ENCODE measurements around the gene CTAGE4.
"Not testable (repeated sequence)": the region's sequence is repeated elsewhere in the genome, so short reads cannot be mapped to it uniquely, and the experiment has no call there.

The CTAGE4 gene

GRCh38 chr7:144205306-144205705, 22.0 kb downstream of the CTAGE4 start:
- H3K27ac ChIP-seq; H3K4me3 ChIP-seq (ENCODE audit: low read depth, low read length); H3K9me3 ChIP-seq (ENCODE audit: control insufficient read depth, low read length); H3K27me3 ChIP-seq (ENCODE audit: control insufficient read depth, insufficient read depth, low read length); H3K9ac ChIP-seq; H3K36me3 ChIP-seq (ENCODE audit: control insufficient read depth, insufficient read depth, low read length); H2AFZ ChIP-seq; H3K4me1 ChIP-seq; H3K4me2 ChIP-seq (ENCODE audit: low read length); H3K79me2 ChIP-seq: not testable (repeated sequence)

GRCh38 chr7:144217200-144217599, 33.9 kb downstream of the CTAGE4 start:
- H3K36me3 ChIP-seq (ENCODE audit: control insufficient read depth, insufficient read depth, low read length); H2AFZ ChIP-seq; H3K27me3 ChIP-seq (ENCODE audit: control insufficient read depth, insufficient read depth, low read length); H3K79me2 ChIP-seq; H3K4me3 ChIP-seq (ENCODE audit: low read depth, low read length); H3K27ac ChIP-seq; H3K4me1 ChIP-seq; H3K9ac ChIP-seq; H3K9me3 ChIP-seq (ENCODE audit: control insufficient read depth, low read length); H3K4me2 ChIP-seq (ENCODE audit: low read length): not testable (repeated sequence)

- H3K4me1 ChIP-seq; H3K4me2 ChIP-seq (ENCODE audit: low read length); H3K79me2 ChIP-seq; H2AFZ ChIP-seq; H3K4me3 ChIP-seq (ENCODE audit: low read depth, low read length); H3K27ac ChIP-seq; H3K27me3 ChIP-seq (ENCODE audit: control insufficient read depth, insufficient read depth, low read length); H3K9ac ChIP-seq; H3K36me3 ChIP-seq (ENCODE audit: control insufficient read depth, insufficient read depth, low read length); H3K9me3 ChIP-seq (ENCODE audit: control insufficient read depth, low read length): not testable (repeated sequence)
Observed at GRCh38 chr7:144218581-144218980, 35.3 kb downstream of the CTAGE4 start.

- H3K27me3 ChIP-seq (ENCODE audit: control insufficient read depth, insufficient read depth, low read length); H2AFZ ChIP-seq; H3K79me2 ChIP-seq: not testable (repeated sequence)
Observed at GRCh38 chr7:144219149-144219548, 35.9 kb downstream of the CTAGE4 start.

GRCh38 chr7:144220531-144220930, 37.3 kb downstream of the CTAGE4 start:
- H2AFZ ChIP-seq; H3K4me1 ChIP-seq; H3K9me3 ChIP-seq (ENCODE audit: control insufficient read depth, low read length); H3K4me3 ChIP-seq (ENCODE audit: low read depth, low read length); H3K4me2 ChIP-seq (ENCODE audit: low read length); H3K27me3 ChIP-seq (ENCODE audit: control insufficient read depth, insufficient read depth, low read length); H3K9ac ChIP-seq; H3K27ac ChIP-seq; H3K79me2 ChIP-seq; H3K36me3 ChIP-seq (ENCODE audit: control insufficient read depth, insufficient read depth, low read length): not testable (repeated sequence)

More at GRCh38 chr7:144219149-144219548, 35.9 kb downstream of the CTAGE4 start:
- H3K4me3 ChIP-seq (ENCODE audit: low read depth, low read length); H3K4me1 ChIP-seq; H3K4me2 ChIP-seq (ENCODE audit: low read length); H3K9me3 ChIP-seq (ENCODE audit: control insufficient read depth, low read length); H3K9ac ChIP-seq; H3K36me3 ChIP-seq (ENCODE audit: control insufficient read depth, insufficient read depth, low read length); H3K27ac ChIP-seq: not testable (repeated sequence)

- H3K9me3 ChIP-seq (ENCODE audit: control insufficient read depth, low read length); H3K27ac ChIP-seq; H3K4me2 ChIP-seq (ENCODE audit: low read length); H3K79me2 ChIP-seq; H3K4me3 ChIP-seq (ENCODE audit: low read depth, low read length); H3K9ac ChIP-seq; H3K27me3 ChIP-seq (ENCODE audit: control insufficient read depth, insufficient read depth, low read length); H3K36me3 ChIP-seq (ENCODE audit: control insufficient read depth, insufficient read depth, low read length); H3K4me1 ChIP-seq; H2AFZ ChIP-seq: not testable (repeated sequence)
Observed at GRCh38 chr7:144223675-144224074, 40.4 kb downstream of the CTAGE4 start.

- H2AFZ ChIP-seq; H3K4me1 ChIP-seq; H3K9me3 ChIP-seq (ENCODE audit: control insufficient read depth, low read length); H3K4me2 ChIP-seq (ENCODE audit: low read length); H3K4me3 ChIP-seq (ENCODE audit: low read depth, low read length); H3K9ac ChIP-seq; H3K27me3 ChIP-seq (ENCODE audit: control insufficient read depth, insufficient read depth, low read length); H3K27ac ChIP-seq; H3K79me2 ChIP-seq; H3K36me3 ChIP-seq (ENCODE audit: control insufficient read depth, insufficient read depth, low read length): not testable (repeated sequence)
Observed at GRCh38 chr7:144226866-144227265, 43.6 kb downstream of the CTAGE4 start.

- H3K27me3 ChIP-seq (ENCODE audit: control insufficient read depth, insufficient read depth, low read length); H3K9me3 ChIP-seq (ENCODE audit: control insufficient read depth, low read length); H2AFZ ChIP-seq; H3K9ac ChIP-seq; H3K36me3 ChIP-seq (ENCODE audit: control insufficient read depth, insufficient read depth, low read length); H3K79me2 ChIP-seq; H3K4me1 ChIP-seq; H3K4me2 ChIP-seq (ENCODE audit: low read length); H3K27ac ChIP-seq; H3K4me3 ChIP-seq (ENCODE audit: low read depth, low read length): not testable (repeated sequence)
Observed at GRCh38 chr7:144228810-144229209, 45.5 kb downstream of the CTAGE4 start.

- H3K9me3 ChIP-seq (ENCODE audit: control insufficient read depth, low read length); H3K27ac ChIP-seq; H3K27me3 ChIP-seq (ENCODE audit: control insufficient read depth, insufficient read depth, low read length); H3K36me3 ChIP-seq (ENCODE audit: control insufficient read depth, insufficient read depth, low read length); H3K4me3 ChIP-seq (ENCODE audit: low read depth, low read length); H2AFZ ChIP-seq; H3K4me2 ChIP-seq (ENCODE audit: low read length); H3K4me1 ChIP-seq; H3K9ac ChIP-seq; H3K79me2 ChIP-seq: not testable (repeated sequence)
Observed at GRCh38 chr7:144231027-144231426, 47.8 kb downstream of the CTAGE4 start.

- H3K36me3 ChIP-seq (ENCODE audit: control insufficient read depth, insufficient read depth, low read length); H3K4me3 ChIP-seq (ENCODE audit: low read depth, low read length); H3K27me3 ChIP-seq (ENCODE audit: control insufficient read depth, insufficient read depth, low read length); H3K4me1 ChIP-seq; H3K9me3 ChIP-seq (ENCODE audit: control insufficient read depth, low read length); H3K27ac ChIP-seq; H3K79me2 ChIP-seq; H3K9ac ChIP-seq; H3K4me2 ChIP-seq (ENCODE audit: low read length); H2AFZ ChIP-seq: not testable (repeated sequence)
Observed at GRCh38 chr7:144233039-144233438, 49.8 kb downstream of the CTAGE4 start.

Data from parathyroid adenoma (tissue), 2 donors.